Occipital lobe (tissue), 2 donors: ENCODE measurements around the gene MYO1B. TPM values are rescaled to one million over a fixed set of nuclear protein-coding genes. Genes with fewer than 3 reads are reported as not detected.

Source experiments
- DNase-seq: peaks from one replicate; lab custom pipeline; 2025; lab: John Stamatoyannopoulos, UW
- total RNA-seq: library from RNA; depleted of rRNA; stranded (reverse); fragments of >200 nt; gene quantifications from one replicate; pipeline ENCODE4 v1.2.3, GENCODE V29; 2014

MYO1B gene
- total RNA-seq: 49.4 TPM

DNA sequence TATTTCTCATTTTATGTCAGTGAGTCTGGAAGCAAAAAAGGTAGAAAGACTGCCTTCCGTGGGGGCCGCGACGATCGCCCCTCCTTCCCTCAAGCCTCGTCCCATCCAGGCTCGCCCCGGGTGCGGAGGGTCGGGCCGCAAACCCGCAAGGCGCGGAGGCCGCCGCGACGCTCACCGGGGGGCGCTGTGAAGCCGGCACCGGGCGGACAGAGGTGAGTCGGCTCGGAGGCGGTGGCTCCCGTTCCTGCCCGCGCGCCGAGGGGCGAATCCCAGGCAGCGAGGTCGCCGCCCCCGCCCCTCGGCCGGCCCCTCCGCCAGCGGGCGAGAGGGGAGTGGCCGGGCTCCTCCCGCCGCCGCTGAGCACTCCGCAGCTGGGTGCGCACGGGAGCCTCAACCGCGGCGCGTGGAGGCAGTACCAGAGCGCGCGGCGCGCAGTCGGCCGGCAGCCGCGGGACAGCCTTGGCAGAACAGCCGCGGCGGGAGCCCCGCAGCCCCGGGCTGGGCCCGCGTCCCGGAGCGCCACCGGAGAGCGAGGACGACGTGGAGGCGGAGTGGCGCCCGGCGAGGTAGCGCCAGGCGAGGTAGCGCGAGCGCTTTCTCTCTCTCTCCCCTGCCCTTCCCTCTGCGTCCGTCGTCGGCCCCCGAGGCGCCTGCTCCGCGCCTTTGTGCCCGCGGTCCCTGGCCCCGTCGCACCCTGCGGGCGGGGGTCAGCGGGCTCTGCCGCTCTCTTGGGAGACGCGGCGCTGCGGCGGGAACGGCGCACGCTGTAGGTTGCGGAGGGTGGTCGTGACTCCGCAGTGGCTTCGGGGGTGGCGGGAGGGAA is at the start of gene MYO1B:
Gene MYO1B (plus strand): TSS at position 359 of the 823 bp plus-strand sequence. CDS start 31,492 bp downstream, outside the sequence.
- no peak for DNase-seq

GRCh38 chr2:191197096-191197495 is 48.1 kb upstream of the MYO1B start:
- no peak for DNase-seq

GRCh38 chr2:191198271-191198670 is 46.9 kb upstream of the MYO1B start:
- no peak for DNase-seq

DNA sequence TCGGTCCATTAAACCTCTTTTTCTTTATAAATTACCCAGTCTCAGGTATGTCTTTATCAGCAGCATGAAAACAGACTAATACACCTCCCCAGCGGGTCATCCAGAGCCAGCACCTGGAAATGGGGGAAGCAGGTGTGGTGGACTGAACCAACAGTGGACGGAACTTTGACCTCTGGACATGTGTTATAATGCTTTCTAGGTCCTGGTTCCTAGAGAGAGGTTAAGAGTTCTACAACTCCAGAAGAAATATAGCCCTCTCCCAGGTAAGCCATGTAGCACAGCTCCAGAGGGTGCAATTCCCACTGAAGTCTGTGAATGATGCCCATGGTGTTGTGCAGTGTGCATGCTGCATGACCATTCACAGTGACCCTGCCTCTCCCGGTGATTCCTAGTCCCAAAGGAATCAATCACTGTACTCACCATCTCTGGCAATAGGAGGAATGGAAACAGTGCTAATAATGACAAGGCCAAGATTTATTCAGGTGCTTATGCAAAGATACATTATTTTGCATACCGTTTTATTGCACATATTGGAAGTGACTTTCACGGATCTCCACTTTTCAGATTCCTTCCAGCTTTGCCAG is 45.2 kb upstream of the MYO1B start:
- DNase-seq: no peak

DNA sequence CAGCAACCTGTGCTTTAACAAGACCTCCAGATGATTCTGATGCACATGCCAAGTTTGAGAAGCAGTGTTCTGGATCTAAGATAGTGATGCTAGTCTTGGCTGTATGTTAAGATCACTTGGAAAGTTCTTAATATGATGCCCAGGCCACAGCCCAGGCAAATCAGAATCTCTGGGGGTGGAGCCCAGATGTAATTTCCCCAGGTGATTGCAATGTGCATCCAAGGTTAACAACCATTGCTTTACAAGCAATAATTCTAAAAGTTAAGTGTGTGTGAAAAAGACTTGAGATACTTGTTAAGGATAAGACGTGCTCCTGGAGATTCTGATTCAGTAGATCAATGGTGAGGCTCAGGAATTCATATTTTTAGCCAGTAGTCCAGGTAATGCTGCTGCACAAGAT is 44.3 kb upstream of the MYO1B start:
- DNase-seq: no peak

GRCh38 chr2:191202209-191202721 is 42.9 kb upstream of the MYO1B start:
- DNase-seq: no peak

- DNase-seq: no peak
Measured at GRCh38 chr2:191202881-191203397, 42.3 kb upstream of the MYO1B start.

- DNase-seq: no peak
Measured at GRCh38 chr2:191204433-191204832, 40.8 kb upstream of the MYO1B start.

DNA sequence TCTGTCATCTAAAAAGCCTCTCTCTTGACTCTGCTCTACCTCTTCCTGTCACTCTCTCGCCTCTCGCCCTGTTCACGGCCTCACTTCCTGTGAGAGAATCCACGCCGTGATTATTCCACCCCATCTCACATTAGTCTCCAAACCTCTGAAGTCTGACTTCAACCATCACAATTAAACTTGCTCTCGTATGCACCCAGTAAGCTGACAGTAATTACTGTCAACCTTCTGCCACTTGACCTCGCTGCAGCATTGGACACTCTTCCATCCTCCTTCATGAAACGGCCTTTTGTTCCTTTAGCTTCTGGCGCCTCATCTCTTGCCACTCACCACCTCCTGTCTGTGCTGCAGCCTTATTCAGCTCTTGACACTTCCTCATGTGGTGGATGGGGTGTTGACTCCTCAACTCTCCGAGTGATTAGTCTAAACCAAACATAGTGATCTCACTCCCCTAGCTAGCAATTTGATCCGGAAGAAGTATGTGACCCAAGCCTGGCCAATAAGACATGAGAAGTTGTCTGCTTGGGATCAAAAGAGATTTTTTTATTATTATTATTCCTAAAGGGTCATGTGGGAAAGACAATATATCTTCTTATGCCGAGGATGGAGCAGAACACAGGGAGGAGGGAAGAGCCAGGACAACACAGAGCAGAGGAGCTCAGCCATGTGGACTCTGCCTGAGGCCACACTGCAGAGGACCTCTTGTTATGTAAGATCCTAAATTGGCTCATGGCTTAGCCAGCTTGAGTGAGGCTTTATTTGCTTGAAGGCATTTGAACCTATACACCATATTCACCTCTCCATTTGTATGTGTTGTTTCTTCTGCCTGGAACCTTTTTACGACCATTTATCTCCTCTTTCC is 38.4 kb upstream of the MYO1B start:
- no peak for DNase-seq

GRCh38 chr2:191209340-191209739 is 35.9 kb upstream of the MYO1B start:
- no peak for DNase-seq

DNA sequence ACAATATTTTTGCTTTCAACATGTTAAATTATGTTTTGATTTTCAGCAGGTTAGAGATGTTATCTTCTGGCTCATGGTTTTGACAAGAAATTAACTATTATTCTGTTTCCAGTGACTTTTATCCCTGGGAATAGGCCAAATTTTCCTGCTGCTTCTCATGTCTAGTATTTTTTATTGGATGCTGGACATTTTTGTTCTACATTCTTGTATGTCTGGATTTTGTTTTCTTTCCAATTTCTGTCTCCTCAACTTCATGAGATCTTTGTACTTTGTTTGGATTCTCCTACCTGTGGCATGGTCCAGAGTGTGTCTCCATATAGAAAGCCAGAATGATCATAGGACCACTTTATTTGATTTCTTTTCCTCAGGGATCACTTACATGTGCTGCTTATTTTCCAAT is 33.1 kb upstream of the MYO1B start:
- DNase-seq: no peak

DNA sequence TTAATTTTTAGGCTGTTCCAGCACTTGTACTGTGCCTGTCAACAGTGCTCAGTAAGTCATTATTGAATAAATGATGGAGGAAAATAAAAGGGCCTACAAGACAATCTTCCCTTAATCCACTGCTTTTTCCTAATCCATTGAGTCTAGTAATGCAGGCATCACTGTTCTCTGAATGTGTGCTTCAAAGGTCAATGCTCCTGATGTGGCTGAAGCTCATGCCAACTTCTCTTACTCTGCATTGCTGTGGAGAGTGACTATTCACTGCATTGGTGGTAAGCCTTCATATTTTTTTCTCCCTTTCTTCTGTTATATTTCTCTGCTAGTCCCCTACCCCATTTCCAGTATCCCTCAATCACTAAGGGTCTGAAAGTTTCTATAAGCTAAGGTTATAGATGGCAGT is 31.9 kb upstream of the MYO1B start:
- no peak for DNase-seq

DNA sequence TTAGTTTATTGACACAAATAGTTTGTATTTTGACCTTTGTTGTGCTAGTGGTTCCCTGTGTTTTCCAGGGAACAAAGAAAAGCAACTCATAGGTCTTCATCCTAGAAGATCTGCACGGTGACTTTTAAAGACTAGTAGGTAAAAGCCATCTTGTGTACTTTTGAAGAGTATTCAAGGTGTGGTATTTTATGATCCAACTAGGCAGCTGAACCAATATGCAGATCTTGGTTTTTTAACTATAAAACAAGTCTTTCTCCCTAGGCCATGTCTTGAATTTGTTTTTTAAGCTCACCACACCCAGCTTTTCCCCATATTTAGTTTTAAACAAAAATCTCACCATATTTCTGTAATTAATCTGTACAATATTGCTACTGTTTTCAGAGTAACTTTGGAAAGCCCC is 30.0 kb upstream of the MYO1B start:
- DNase-seq: no peak

DNA sequence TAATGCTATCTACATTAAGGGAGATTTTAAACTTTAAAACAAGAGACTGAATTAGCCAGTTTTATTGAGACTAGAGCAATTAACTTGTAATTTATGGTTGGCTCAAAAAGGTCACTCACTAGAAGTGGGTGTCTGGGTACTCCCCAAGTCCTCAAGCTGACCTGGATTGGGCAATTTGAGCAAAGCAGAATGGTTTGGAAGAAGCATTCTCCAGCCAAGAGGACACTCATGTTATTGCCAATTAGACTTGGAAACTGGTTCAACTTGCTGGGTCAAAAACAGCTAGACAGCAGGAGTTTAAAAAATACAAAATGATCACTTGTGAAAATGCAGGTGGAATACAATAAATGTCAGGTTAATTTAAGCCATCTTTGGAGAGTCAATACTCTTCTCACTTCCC is 29.5 kb upstream of the MYO1B start:
- no peak for DNase-seq

- no peak for DNase-seq
Measured at GRCh38 chr2:191217580-191217979, 27.6 kb upstream of the MYO1B start.

DNA sequence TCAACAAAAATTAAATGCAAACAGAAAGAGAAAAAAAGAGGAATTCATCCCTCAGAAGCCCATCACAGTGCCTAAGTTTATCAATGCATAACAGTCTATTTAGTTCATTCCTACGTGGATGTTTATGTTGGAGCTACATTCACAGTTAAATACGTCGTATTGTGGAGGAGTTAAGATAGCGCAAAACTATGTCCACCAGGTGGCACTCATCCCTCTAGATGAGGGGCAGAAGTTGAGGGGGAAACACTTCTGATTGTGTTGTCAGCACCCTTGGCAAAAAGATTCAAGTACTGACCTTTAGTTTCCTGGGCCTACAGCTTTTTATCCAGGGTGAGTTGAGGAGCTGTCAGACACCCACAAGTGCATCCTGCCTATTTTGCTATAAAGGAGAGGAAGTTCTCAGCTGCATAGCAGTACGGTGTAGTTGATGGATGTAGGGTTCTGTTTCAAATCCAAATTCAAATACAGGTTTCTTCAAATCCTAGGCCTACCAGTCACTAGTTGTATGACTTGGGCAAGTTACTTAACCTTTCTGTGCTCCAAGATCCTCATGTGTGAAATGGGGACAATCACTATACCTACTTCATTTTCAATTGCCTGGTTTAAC is 26.8 kb upstream of the MYO1B start:
- DNase-seq: no peak

GRCh38 chr2:191220671-191221070 is 24.5 kb upstream of the MYO1B start:
- no peak for DNase-seq

DNA sequence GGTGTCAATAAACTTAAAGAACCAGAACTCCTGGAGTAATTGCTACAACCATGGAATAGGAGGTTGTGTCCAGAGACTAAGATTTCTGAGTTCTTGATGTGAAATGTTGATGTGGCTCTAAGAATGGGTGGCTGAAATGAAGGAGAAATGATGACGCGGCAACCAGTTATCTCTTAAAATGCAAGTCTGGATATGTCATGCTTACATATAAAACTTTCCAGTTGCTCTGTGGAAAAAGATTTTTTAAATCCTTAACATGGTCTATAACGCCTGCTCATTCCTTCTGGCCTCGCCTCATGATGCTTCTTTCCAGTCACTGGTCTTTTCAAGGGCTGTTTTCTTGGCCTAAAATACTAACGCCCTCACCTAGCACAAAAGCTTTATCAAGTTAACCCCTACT is 23.5 kb upstream of the MYO1B start:
- no peak for DNase-seq

- no peak for DNase-seq
Measured at GRCh38 chr2:191222507-191222906, 22.7 kb upstream of the MYO1B start.

DNA sequence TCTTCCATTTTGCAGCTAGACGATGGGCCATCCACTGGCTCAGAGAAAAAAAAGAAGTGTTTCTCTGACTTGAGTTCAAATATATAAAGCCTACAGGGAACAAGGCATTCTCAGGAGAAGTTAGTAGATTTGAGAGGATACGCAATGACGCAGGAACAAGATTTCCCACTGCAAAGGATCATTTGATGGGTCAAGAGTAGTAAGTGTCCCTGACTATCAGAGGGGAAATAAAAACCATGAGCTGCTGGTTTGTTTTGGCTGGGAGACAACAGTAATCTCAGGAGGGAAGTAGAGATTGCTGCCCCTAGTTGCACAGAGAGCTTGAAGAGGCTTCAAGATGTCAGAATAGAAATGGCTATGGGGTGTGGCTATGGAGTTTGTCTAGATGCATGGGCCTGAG is 22.3 kb upstream of the MYO1B start:
- DNase-seq: no peak

GRCh38 chr2:191225126-191225525 is 20.1 kb upstream of the MYO1B start:
- no peak for DNase-seq
